Suprapubic skin (tissue), 4 donors: ENCODE results near the gene IQSEC2. TPM values are rescaled to one million over a fixed set of nuclear protein-coding genes. Genes with fewer than 3 reads are reported as not detected.

ENCODE experiments used
- DNase-seq, 2 donors: peaks; one replicate each; pipeline ENCODE4 v3.0.0-alpha.2; 2019; ENCODE audit warnings: low spot score in 2 of 2
- H3K27ac ChIP-seq: fragments of 200-600 bp; sonication (generic); one replicate; pipeline ENCODE4 v1.5.1; 2019
- H3K27me3 ChIP-seq: fragments of 200-600 bp; sonication (generic); one replicate; pipeline ENCODE4 v1.5.1; 2019
- H3K36me3 ChIP-seq: fragments of 200-600 bp; sonication (generic); one replicate; pipeline ENCODE4 v1.5.1; 2019
- H3K4me1 ChIP-seq: fragments of 200-600 bp; sonication (generic); one replicate; pipeline ENCODE4 v1.5.1; 2019
- H3K4me3 ChIP-seq: fragments of 200-600 bp; sonication (generic); one replicate; pipeline ENCODE4 v1.5.1; 2019; ENCODE audit warnings: mild to moderate bottlenecking
- H3K9me3 ChIP-seq: fragments of 200-600 bp; sonication (generic); one replicate; pipeline ENCODE4 v1.5.1; 2019
- CTCF ChIP-seq, 2 donors: fragments of 200-600 bp in 1 of 2; fragments of 450-650 bp in 1 of 2; sonication (generic) in 1 of 2; IDR thresholded peaks; one replicate each; pipeline ENCODE4 v1.5.1; 2016 to 2019; ENCODE audit warnings: antibody characterized with exemption in 2 of 2, mild to moderate bottlenecking in 1 of 2, moderate library complexity in 1 of 2
- EP300 ChIP-seq: sonication (generic); formaldehyde crosslinking; IDR thresholded peaks from one replicate; pipeline ENCODE4 v1.6.1; 2017; ENCODE audit warnings: antibody characterized with exemption
- POLR2A ChIP-seq, 2 donors: fragments of 450-650 bp; IDR thresholded peaks; one replicate each; pipeline ENCODE4 v1.6.1; 2017; ENCODE audit warnings: antibody characterized with exemption in 2 of 2, mild to moderate bottlenecking in 2 of 2, moderate library complexity in 2 of 2
- POLR2AphosphoS5 ChIP-seq, 3 donors: sonication (generic); formaldehyde crosslinking; IDR thresholded peaks; one replicate each; pipeline ENCODE4 v1.6.1; 2017; ENCODE audit warnings: antibody characterized with exemption in 3 of 3
- WGBS: methylation state at CpG from one replicate; pipeline ENCODE4 v1.1.5; 2018; 5-methylcytosine and 5-hydroxymethylcytosine counted together
- total RNA-seq, 4 donors: library from RNA; depleted of rRNA; stranded (reverse); fragments of >200 nt; gene quantifications; one replicate each; pipeline ENCODE4 v1.1.0, GENCODE V29; 2016

The IQSEC2 gene
- total RNA-seq, 4 donors from 2014 or later, result 24.4 to 42.1 (median 28.9) TPM

- DNase-seq, result no peak
- peaks cover 4% of the 10 kb centered on the region for H3K4me1 ChIP-seq
- H3K27me3 ChIP-seq, result no peaks in the 10 kb centered on the region
- no peak for TF ChIP-seq POLR2A (IDR thresholded peaks at IDR 0.05)
- no peak for TF ChIP-seq POLR2AphosphoS5 (IDR thresholded peaks at IDR 0.05)
- TF ChIP-seq CTCF (IDR thresholded peaks at IDR 0.05), result no peak
- no peak for TF ChIP-seq EP300
- no peaks in the 10 kb centered on the region for H3K9me3 ChIP-seq
- H3K27ac ChIP-seq, result no peak overlapping the region
- peaks cover 5% of the 10 kb centered on the region for H3K36me3 ChIP-seq
- WGBS, result 70% methylated on average over 5 of the region's 5 CpGs
- H3K4me3 ChIP-seq, result no peak overlapping the region
Measured at GRCh38 chrX:53230116-53230515, 51.3 kb downstream of the IQSEC2 start.

- Histone ChIP-seq H3K36me3 (no peaks in the 10 kb centered on the region), H3K27ac (no peak overlapping the region), H3K4me3 (no peak overlapping the region), H3K9me3 (no peaks in the 10 kb centered on the region), H3K4me1 (peaks cover 20% of the 10 kb centered on the region), H3K27me3 (no peaks in the 10 kb centered on the region)
- WGBS, result 86% methylated on average over 7 of the region's 7 CpGs
- no peak for DNase-seq
- TF ChIP-seq POLR2AphosphoS5 (IDR thresholded peaks at IDR 0.05) (no peak), POLR2A (IDR thresholded peaks at IDR 0.05) (no peak), EP300 (no peak), CTCF (IDR thresholded peaks at IDR 0.05) (no peak)
Measured at GRCh38 chrX:53227224-53227765, 54.1 kb downstream of the IQSEC2 start.

GRCh38 chrX:53224860-53225797 is 56.3 kb downstream of the IQSEC2 start, which contains the start of gene KDM5C:
Gene KDM5C (minus strand): TSS chrX:53225207. CDS start chrX:53224889, 318 bp downstream.
- peak in 1 of 3 donors; percentile 36 for TF ChIP-seq POLR2AphosphoS5 (IDR thresholded peaks at IDR 0.05)
- TF ChIP-seq POLR2A (IDR thresholded peaks at IDR 0.05), result peak in 1 of 2 donors; percentile 80
- TF ChIP-seq CTCF (IDR thresholded peaks at IDR 0.05), result no peak
- H3K27me3 ChIP-seq, result no peaks in the 10 kb centered on the region
- H3K36me3 ChIP-seq, result no peaks in the 10 kb centered on the region
- peak within 1 kb of the TSS; percentile 80 for H3K4me3 ChIP-seq
- 0% methylated on average over 11 of the region's 67 CpGs for WGBS
- no peaks in the 10 kb centered on the region for H3K9me3 ChIP-seq
- H3K4me1 ChIP-seq, result peaks cover 25% of the 10 kb centered on the region
- DNase-seq, result peak; percentile 92 to 97
- peak within 1 kb of the TSS; percentile 89 for H3K27ac ChIP-seq

GRCh38 chrX:53223955-53224859 is 57.2 kb downstream of the IQSEC2 start:
- TF ChIP-seq EP300, result no peak
- no peak for TF ChIP-seq POLR2A (IDR thresholded peaks at IDR 0.05)
- no peak for TF ChIP-seq CTCF (IDR thresholded peaks at IDR 0.05)
- no peak for TF ChIP-seq POLR2AphosphoS5 (IDR thresholded peaks at IDR 0.05)
- WGBS, result 5% methylated on average over 9 of the region's 40 CpGs

More at GRCh38 chrX:53223955-53224859, 57.2 kb downstream of the IQSEC2 start:
- H3K27ac ChIP-seq, result peak overlapping the region; percentile 89
- H3K4me3 ChIP-seq, result peak overlapping the region; percentile 80
- no peaks in the 10 kb centered on the region for H3K27me3 ChIP-seq
- no peaks in the 10 kb centered on the region for H3K9me3 ChIP-seq
- peaks cover under 1% of the 10 kb centered on the region for H3K36me3 ChIP-seq
- peaks cover 25% of the 10 kb centered on the region for H3K4me1 ChIP-seq
- peak in 1 of 2 donors; percentile 73 for DNase-seq
